Osteocyte (in vitro differentiated cells): ENCODE data around the gene ME1. TPM values are rescaled to one million over a fixed set of nuclear protein-coding genes. Genes with fewer than 3 reads are reported as not detected.

ENCODE experiments used
- DNase-seq: peaks from one replicate; pipeline ENCODE4 v3.0.0; 2021; ENCODE audit warnings: mixed read lengths; ENCODE audit not compliant: unreplicated experiment; ENCODE audit errors: extremely low spot score
- H3K27ac Mint-ChIP-seq: one replicate; pipeline ENCODE4 v1.8.0; 2021; ENCODE audit warnings: mild to moderate bottlenecking, mixed read lengths; ENCODE audit not compliant: unreplicated experiment
- H3K27me3 Mint-ChIP-seq: one replicate; pipeline ENCODE4 v1.8.0; 2021; ENCODE audit warnings: mixed read lengths; ENCODE audit not compliant: unreplicated experiment
- H3K36me3 Mint-ChIP-seq: one replicate; pipeline ENCODE4 v1.8.0; 2021; ENCODE audit warnings: mixed read lengths; ENCODE audit not compliant: unreplicated experiment
- H3K4me1 Mint-ChIP-seq: one replicate; pipeline ENCODE4 v1.8.0; 2021; ENCODE audit warnings: mixed read lengths; ENCODE audit not compliant: unreplicated experiment
- H3K4me3 Mint-ChIP-seq: one replicate; pipeline ENCODE4 v1.8.0; 2021; ENCODE audit warnings: mild to moderate bottlenecking, moderate library complexity, mixed read lengths; ENCODE audit not compliant: unreplicated experiment
- H3K9me3 Mint-ChIP-seq: one replicate; pipeline ENCODE4 v1.8.0; 2021; ENCODE audit warnings: mixed read lengths; ENCODE audit not compliant: unreplicated experiment
- CTCF ChIP-seq: fragments of 200-600 bp; sonication (generic); IDR thresholded peaks from 2 replicates; pipeline ENCODE4 v1.5.0; 2021; ENCODE audit warnings: antibody characterized with exemption, mild to moderate bottlenecking, moderate library complexity
- total RNA-seq: library from RNA; stranded (reverse); gene quantifications from 2 replicates; pipeline ENCODE4 v1.2.1, GENCODE V29; 2021

ME1 gene
- total RNA-seq, 1 donor from 2014 or later, result 28.0 TPM

GRCh38 chr6:83309344-83309743, 121.5 kb downstream of the ME1 start:
- Mint-ChIP-seq H3K27ac (peak overlapping the region; percentile 15), H3K4me1 (peaks cover 5% of the 10 kb centered on the region), H3K4me3 (no peak overlapping the region), H3K27me3 (no peaks in the 10 kb centered on the region), H3K9me3 (no peaks in the 10 kb centered on the region), H3K36me3 (peaks cover 18% of the 10 kb centered on the region)
- DNase-seq, result no peak
- TF ChIP-seq CTCF, result no peak

DNA sequence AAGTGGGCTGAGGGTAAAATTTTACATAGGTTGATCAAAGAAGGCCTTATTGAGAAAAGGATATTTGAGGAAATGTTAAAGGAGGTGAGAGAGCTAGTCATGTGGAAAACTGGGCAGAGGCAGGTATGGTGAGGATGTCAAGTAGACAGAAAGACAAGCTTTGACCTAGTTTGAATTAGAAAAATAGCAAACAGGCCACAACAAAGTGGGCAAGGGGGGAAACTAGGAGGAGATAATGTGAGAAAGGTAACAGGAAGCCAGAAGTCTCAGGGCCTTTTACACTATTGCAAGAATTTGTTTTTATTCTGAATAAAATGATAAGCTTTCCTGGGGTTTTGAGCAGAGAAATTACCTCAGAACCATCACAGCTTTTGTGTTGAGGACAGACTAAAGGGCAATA, 122.0 kb downstream of the ME1 start:
- no peak overlapping the region for H3K4me3 Mint-ChIP-seq
- no peak for DNase-seq
- H3K36me3 Mint-ChIP-seq, result peaks cover 18% of the 10 kb centered on the region
- H3K9me3 Mint-ChIP-seq, result no peaks in the 10 kb centered on the region
- no peak for TF ChIP-seq CTCF
- peaks cover 5% of the 10 kb centered on the region for H3K4me1 Mint-ChIP-seq
- H3K27ac Mint-ChIP-seq, result no peak overlapping the region
- H3K27me3 Mint-ChIP-seq, result no peaks in the 10 kb centered on the region

- Mint-ChIP-seq H3K4me1 (peaks cover 5% of the 10 kb centered on the region), H3K9me3 (no peaks in the 10 kb centered on the region), H3K4me3 (no peak overlapping the region), H3K36me3 (peaks cover 21% of the 10 kb centered on the region), H3K27ac (no peak overlapping the region), H3K27me3 (no peaks in the 10 kb centered on the region)
- DNase-seq, result no peak
- TF ChIP-seq CTCF, result no peak
These were observed 123.0 kb downstream of the ME1 start for GRCh38 chr6:83307849-83308248.

- no peak for DNase-seq
- no peaks in the 10 kb centered on the region for H3K4me1 Mint-ChIP-seq
- no peaks in the 10 kb centered on the region for H3K9me3 Mint-ChIP-seq
- H3K4me3 Mint-ChIP-seq, result no peak overlapping the region
- H3K27ac Mint-ChIP-seq, result no peak overlapping the region
- H3K36me3 Mint-ChIP-seq, result peaks cover 15% of the 10 kb centered on the region
- no peak for TF ChIP-seq CTCF
- H3K27me3 Mint-ChIP-seq, result no peaks in the 10 kb centered on the region
These were observed 127.4 kb downstream of the ME1 start for GRCh38 chr6:83303426-83303825.

- Mint-ChIP-seq H3K27me3 (no peaks in the 10 kb centered on the region), H3K4me3 (no peak overlapping the region), H3K27ac (no peak overlapping the region), H3K36me3 (peaks cover 22% of the 10 kb centered on the region), H3K4me1 (peaks cover 2% of the 10 kb centered on the region), H3K9me3 (peaks cover 17% of the 10 kb centered on the region)
- no peak for TF ChIP-seq CTCF
- DNase-seq, result no peak
These were observed 136.2 kb downstream of the ME1 start for GRCh38 chr6:83294676-83295075.
